PFSK-1 (cell line): ENCODE results near the gene UHRF1.

Experiments used
- POLR2AphosphoS5 ChIP-seq: IDR thresholded peaks from 2 replicates; pipeline ENCODE4 v1.6.1; 2012; ENCODE audit warnings: low read depth, mild to moderate bottlenecking, control low read depth, low read length, moderate library complexity
- TAF1 ChIP-seq: IDR thresholded peaks from 2 replicates; pipeline ENCODE4 v1.6.1; 2012; ENCODE audit warnings: low read length, control low read depth, borderline replicate concordance; ENCODE audit not compliant: insufficient read depth
- TF ChIP-seq, protein P1 (sequence below), 2 experiments: IDR thresholded peaks; 2 replicates each; pipeline versions ENCODE4 v1.6.1 to v1.8.0; 2011 to 2012; ENCODE audit warnings: low read depth in 2 of 2, low read length in 2 of 2, control low read depth in 1 of 2, inconsistent platforms in 1 of 2, mild to moderate bottlenecking in 1 of 2, moderate library complexity in 1 of 2; ENCODE audit not compliant: insufficient read depth in 1 of 2

DNA sequence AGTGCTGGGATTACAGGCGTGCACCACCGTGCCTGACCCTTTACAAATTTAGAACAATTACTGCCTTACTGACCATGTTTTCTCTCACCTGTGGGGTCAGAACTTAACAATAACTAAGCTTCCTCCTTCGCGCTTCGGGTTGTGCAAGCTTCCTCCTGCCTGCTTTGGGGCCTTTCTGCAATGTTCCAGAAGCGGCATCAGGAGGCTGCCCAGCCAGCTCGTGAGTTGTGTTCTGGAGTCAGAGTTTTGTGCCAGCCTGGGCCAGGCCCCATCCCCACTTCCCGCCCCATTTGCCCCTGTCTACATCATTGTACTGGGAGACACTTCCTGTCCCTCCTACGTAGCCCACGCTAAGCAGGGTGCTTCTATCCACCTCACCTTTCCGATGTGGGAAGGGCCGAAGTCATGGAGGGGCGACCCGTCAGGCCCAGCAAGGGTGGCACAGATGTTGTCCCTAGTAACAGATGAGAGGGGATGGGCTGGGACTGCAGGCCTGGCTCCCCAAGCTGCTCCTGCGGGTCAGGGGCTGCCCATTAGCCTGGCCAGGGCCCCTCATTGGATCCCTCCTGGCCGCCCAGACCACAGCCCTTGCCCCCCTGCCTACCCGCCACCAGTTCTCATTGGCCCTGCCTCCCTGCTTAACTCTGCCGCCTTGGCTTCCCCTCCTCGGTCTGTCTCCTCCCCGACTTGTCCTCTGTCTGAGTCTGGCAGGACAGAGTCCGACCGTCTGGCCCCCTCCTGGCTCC is 13.4 kb downstream of the UHRF1 start:
- no peak for TF ChIP-seq POLR2AphosphoS5
- TF ChIP-seq TAF1: no peak
- TF ChIP-seq, protein P1, sequence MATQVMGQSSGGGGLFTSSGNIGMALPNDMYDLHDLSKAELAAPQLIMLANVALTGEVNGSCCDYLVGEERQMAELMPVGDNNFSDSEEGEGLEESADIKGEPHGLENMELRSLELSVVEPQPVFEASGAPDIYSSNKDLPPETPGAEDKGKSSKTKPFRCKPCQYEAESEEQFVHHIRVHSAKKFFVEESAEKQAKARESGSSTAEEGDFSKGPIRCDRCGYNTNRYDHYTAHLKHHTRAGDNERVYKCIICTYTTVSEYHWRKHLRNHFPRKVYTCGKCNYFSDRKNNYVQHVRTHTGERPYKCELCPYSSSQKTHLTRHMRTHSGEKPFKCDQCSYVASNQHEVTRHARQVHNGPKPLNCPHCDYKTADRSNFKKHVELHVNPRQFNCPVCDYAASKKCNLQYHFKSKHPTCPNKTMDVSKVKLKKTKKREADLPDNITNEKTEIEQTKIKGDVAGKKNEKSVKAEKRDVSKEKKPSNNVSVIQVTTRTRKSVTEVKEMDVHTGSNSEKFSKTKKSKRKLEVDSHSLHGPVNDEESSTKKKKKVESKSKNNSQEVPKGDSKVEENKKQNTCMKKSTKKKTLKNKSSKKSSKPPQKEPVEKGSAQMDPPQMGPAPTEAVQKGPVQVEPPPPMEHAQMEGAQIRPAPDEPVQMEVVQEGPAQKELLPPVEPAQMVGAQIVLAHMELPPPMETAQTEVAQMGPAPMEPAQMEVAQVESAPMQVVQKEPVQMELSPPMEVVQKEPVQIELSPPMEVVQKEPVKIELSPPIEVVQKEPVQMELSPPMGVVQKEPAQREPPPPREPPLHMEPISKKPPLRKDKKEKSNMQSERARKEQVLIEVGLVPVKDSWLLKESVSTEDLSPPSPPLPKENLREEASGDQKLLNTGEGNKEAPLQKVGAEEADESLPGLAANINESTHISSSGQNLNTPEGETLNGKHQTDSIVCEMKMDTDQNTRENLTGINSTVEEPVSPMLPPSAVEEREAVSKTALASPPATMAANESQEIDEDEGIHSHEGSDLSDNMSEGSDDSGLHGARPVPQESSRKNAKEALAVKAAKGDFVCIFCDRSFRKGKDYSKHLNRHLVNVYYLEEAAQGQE (IDR thresholded peaks at IDR 0.05; ENCODE audit: insufficient read depth in 1 of 2, low read depth in 2 of 2, low read length in 2 of 2): no peak
